ENCODE results near the gene LZTS3. TPM values are rescaled to one million over a fixed set of nuclear protein-coding genes. Genes with fewer than 3 reads are reported as not detected.

The LZTS3 gene
- total and polyA plus RNA-seq, 10 of the 15 experiments (the other 5 are each of a cell fraction or from before 2014, with no cell fraction given), result 0.03 to 0.90 (median 0.22) TPM

- TF ChIP-seq ATF7 (IDR thresholded peaks at IDR 0.05; ENCODE audit: low read depth) (no peak), EP300 (IDR thresholded peaks at IDR 0.05; ENCODE audit: borderline replicate concordance in 1 of 2, control insufficient read depth in 1 of 2, low read depth in 2 of 2, low read length in 2 of 2) (no peak), CHD2 (IDR thresholded peaks at IDR 0.05; ENCODE audit: borderline replicate concordance, low read depth, low read length) (no peak)
Observed at GRCh38 chr20:3210346-3210745, 37.0 kb upstream of the LZTS3 start (continued).

GRCh38 chr20:3209946-3210317 is 36.6 kb upstream of the LZTS3 start:
- in situ Hi-C loops (cut with MboI), result no loop called here
- peak overlapping the region; percentile 100 for H3K4me3 ChIP-seq
- H3K27ac ChIP-seq (ENCODE audit: control insufficient read depth, insufficient read depth), result peak overlapping the region; percentile 94
- ChIA-PET SMC1A (ENCODE audit: uncharacterized antibody, unreplicated experiment) (interaction anchor here (1.1 to 2.2 kb wide), 2 partner anchors 10 to 13 kb away, joined by 3 to 10 read pairs; no protein-coding TSS in a partner anchor), CTCF (interaction anchor here (0.8 to 4.0 kb wide), 5 partner anchors 8 to 156 kb away, joined by 3 to 19 read pairs (median 3); no protein-coding TSS in a partner anchor), POLR2A (interaction anchor here (1.0 kb wide), 1 partner anchor 13 kb away, joined by 11 read pairs; no protein-coding TSS in a partner anchor), RAD21 (ENCODE audit: unreplicated experiment) (interaction anchor here (1.1 kb wide), 1 partner anchor 52 kb away, joined by 3 read pairs; no protein-coding TSS in a partner anchor)
- peaks cover 32% of the 10 kb centered on the region for H3K79me2 ChIP-seq (ENCODE audit: control insufficient read depth, insufficient read depth, low read length)
- intact Hi-C loops (cut with micrococcal nuclease; ENCODE audit: unreplicated experiment), result loop anchor here (10.0 kb wide), 1 partner anchor 165 kb away; the partner anchor contains the start of genes GNRH2 and MRPS26
- BruUV-seq (replicated peaks), result no TSS peak
- ATAC-seq (peak; percentile 56), DNase-seq (ENCODE audit: low read depth, low spot score) (no peak), FAIRE-seq (peak; percentile 27)
- peak overlapping the region; percentile 96 for H2AFZ ChIP-seq (ENCODE audit: control insufficient read depth, low read depth, low read length)
- WGBS (ENCODE audit: insufficient coverage, insufficient replicate concordance, low lambda C conversion rate, missing lambda C conversion rate), result 0% methylated on average over 10 of the region's 10 CpGs
- 0 out of 4 replicates have a peak, but pooled peaks cover 0 to 3% of the 10 kb centered on the region in 2 experiments for H3K36me3 ChIP-seq (ENCODE audit: control insufficient read depth in 2 of 2, insufficient read depth in 2 of 2, low read length in 1 of 2)
- H3K27me3 ChIP-seq (replicated peaks in 1 of 2; ENCODE audit: control insufficient read depth in 2 of 2, insufficient read depth in 2 of 2, low read length in 1 of 2), result no peaks in the 10 kb centered on the region
- H3K9ac ChIP-seq (ENCODE audit: control insufficient read depth, insufficient read depth, low read length), result peak overlapping the region; percentile 97
- H3K4me2 ChIP-seq (ENCODE audit: control insufficient read depth, insufficient read depth), result peak overlapping the region; percentile 99
- no peaks in the 10 kb centered on the region for H3K9me3 ChIP-seq (replicated peaks; ENCODE audit: control insufficient read depth, insufficient read depth, low read length)
- H3K4me1 ChIP-seq (ENCODE audit: control insufficient read depth, insufficient read depth, low read length), result peaks cover 7% of the 10 kb centered on the region
- H4K20me1 ChIP-seq (ENCODE audit: control insufficient read depth, insufficient read depth), result no peaks in the 10 kb centered on the region
- TF ChIP-seq ZSCAN29 (IDR thresholded peaks at IDR 0.05) (no peak), TAF1 (IDR thresholded peaks at IDR 0.05; ENCODE audit: borderline replicate concordance, low read depth, low read length) (no peak), YBX1 (IDR thresholded peaks at IDR 0.05) (no peak), SPI1 (IDR thresholded peaks at IDR 0.05; ENCODE audit: borderline replicate concordance, insufficient read depth, low read depth, low read length) (no peak), SREBF1 (IDR thresholded peaks at IDR 0.05; ENCODE audit: low read length) (no peak), NKRF (conservative IDR thresholded peaks at IDR 0.05) (no peak), ZZZ3 (IDR thresholded peaks at IDR 0.05; ENCODE audit: control insufficient read depth, insufficient read length, low read depth) (no peak), BRCA1 (IDR thresholded peaks at IDR 0.05; ENCODE audit: low read depth, low read length) (no peak), SMAD1 (IDR thresholded peaks at IDR 0.05; ENCODE audit: low read depth, partially characterized antibody) (no peak), TBL1XR1 (IDR thresholded peaks at IDR 0.05; ENCODE audit: low read depth, low read length) (no peak), RELB (IDR thresholded peaks at IDR 0.05; ENCODE audit: low read depth) (no peak), SRF (IDR thresholded peaks at IDR 0.05; ENCODE audit: low read depth in 2 of 2, low read length in 2 of 2) (no peak)
